HG02981 (cell line): ENCODE measurements around the gene C19orf38.
"Not testable (repeated sequence)": the region's sequence is repeated elsewhere in the genome, so short reads cannot be mapped to it uniquely, and the experiment has no call there.

Experiments
- ATAC-seq: cut with Tn5 transposase; IDR thresholded peaks from one replicate; pipeline ENCODE4 v1.9.1; 2021; ENCODE audit warnings: mild to moderate bottlenecking, moderate library complexity; ENCODE audit not compliant: unreplicated experiment

Gene C19orf38

DNA sequence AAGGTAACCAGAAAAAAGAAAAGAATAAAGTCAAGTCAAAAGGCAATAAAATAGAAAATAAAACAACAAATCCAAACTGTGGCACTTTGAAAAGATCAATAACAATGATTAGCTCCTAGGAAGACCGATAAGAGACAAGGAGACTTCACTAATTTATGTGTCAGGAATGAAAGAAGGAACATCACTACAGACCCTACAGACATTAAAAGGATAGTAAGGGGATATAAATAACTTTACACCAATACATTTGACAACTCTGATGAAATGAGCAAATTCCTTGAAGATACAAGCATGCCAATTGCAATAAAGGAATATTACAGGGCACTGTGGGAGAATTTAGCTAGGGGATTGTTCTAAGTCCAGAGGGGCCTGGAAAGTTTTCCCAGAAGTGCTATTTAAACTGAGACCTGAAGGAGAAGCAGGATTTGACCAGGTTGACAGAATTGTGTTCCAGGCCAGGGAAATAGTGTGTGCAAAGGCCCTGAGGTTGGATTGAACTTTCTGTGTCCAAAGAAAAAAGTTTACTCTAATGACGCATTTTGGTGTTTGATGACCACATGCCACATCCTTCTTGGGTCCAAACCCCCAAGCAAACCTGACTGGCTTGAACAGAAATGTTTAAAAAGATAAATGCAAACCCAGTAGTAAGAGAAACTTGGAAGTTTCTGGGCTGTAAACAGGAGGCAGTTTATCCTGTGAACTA, 1.6 kb upstream of the C19orf38 start:
- ATAC-seq: no peak

DNA sequence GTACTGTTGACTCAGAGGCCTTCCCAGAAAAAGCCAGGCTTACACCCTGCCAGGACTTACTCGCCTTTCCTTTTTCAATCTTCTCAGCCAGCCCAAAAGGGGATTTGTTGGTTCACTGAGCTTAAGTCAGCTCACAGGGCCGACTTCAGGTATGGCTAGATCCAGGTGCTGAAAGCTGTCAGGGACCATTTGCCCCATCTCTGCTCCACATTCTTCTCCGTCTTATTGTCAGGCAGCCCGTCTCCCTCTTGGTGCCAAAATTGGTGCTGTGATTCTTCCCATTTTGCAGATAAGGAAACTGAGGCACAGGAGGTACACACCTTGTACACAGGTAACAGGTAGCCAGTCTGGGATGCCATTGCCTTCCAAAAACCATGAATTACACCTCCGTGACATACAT, 2.4 kb downstream of the C19orf38 start:
- no peak for ATAC-seq

DNA sequence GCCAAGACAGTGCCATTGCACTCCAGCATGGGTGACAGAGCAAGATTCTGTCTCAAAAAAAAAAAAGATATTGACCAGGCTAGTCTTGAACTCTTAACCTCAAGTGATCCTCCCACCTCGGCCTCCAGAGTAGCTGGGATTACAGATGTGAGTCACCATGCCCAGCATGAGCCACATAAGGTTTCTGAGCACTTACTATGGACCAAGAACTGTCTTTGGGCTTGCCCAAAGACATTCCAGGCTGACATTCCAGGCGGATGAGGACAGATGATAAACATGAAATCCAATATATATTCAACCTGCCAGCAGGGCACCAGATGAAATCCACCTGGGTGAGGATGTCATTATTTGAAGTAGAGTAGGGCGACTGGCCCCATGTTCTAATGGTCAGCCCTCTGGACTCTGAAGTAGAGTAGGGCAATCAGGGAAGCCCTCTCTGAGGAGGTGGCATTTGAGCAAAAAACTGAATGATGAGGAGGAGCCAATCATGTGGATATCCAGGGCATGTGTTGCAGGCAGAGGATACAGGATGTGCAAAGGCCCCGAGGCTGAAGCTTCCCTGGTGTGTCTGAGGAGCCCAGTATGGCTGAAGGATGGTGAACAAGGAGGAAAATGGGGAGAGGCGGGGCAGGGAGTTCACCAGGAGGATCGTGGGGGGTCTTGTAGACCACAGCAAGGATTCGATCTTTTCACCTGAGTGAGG, 4.0 kb downstream of the C19orf38 start:
- no peak for ATAC-seq

DNA sequence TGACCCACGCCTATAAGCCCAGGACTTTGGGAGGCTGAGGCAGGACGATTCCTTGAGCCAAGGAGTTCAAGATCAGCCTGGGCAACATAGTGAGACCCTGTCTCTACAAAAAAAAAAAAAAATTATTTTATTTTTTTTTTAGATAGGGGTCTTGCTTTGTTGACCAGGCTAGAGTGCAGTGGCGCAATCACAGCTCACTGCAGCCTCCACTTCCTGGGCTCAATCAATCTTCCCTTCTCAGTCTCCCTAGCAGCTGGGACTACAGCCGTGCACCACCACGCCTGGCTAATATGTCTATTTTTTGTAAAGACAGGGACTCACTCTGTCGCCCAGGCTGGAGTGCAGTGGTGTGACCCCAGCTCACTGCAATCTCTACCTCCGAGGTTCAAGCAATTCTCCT, 4.7 kb downstream of the C19orf38 start:
- ATAC-seq: no peak

DNA sequence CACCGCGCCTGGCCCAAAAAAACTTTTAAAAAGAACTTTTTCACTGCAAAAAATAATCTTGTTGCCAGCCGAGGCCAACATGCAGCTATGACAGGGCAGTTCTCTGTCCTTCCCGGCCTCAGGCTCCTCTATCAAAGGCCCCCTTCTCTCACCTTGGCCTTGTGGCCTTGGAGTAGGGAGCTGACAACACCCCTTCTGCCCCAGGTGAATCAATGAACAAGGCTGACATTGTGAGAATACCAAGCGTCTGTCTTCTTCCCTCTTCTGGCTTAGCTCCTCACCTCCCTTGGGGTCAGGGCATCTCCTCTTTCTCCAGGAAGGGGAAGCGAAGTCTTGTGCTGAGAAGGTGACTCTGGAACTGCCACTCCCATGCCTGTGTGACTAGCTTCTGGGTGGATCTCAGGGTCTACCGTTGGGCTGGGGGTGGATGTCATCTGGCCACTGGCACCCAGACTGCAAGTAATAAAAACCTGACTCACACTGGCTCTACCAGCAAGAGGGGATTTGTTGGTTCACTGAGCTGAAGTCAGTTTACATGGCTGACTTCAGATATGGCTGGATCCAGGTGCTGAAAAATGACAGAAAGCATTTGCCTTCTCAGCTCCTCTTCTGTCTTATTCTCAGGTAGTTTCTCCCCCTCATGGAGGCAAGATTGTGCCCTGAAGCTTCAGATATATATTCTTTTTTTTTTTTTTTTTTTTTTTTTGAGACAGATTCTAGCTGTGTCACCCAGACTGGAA, 6.3 kb downstream of the C19orf38 start:
- ATAC-seq: no peak

DNA sequence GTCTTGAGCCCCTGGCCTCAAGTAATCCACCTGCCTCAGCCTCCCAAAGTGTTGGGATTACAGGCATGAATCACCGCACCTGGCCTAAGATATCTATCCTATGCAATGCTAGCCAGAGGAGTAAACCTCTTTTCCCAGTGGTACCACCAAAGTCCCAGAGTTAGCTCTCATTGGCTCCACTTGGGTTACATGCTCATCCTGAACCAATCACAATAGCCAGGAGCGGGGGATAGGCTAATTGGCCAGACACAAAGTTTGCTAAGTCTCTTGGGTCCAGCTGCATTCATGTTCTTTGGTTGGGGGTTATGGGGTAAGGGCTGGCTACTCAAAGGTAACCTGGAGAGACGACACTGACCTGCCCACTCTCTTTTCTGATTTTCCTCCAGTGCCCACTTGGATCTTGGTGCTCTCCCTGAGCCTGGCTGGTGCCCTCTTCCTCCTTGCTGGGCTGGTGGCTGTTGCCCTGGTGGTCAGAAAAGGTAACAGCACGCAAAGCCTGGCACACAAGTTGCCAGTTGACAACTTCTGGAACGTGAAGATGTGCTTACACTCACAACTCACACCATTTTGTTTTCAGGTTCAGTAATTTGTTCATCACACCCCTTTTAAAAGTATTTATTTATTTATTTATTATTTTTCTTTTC, 7.8 kb downstream of the C19orf38 start:
- no peak for ATAC-seq

DNA sequence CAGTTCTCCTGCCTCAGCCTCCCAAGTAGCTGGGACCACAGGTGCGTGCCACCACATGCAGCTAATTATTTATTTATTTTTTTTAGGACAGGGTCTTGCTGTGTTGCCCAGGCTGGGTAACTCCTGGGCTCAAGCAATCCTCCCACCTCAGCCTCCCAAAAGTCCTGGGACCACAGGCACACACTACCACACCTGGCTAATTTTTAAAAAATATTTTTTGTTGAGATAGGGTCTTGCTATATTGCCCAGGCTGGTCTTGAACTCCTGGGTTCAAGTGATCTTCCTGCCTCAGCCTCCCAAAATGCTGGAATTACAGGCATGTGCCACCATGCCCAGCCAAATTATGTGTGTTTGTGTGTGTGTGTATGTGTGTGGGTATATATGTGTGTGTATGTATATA, 8.7 kb downstream of the C19orf38 start:
- not testable (repeated sequence) for ATAC-seq

DNA sequence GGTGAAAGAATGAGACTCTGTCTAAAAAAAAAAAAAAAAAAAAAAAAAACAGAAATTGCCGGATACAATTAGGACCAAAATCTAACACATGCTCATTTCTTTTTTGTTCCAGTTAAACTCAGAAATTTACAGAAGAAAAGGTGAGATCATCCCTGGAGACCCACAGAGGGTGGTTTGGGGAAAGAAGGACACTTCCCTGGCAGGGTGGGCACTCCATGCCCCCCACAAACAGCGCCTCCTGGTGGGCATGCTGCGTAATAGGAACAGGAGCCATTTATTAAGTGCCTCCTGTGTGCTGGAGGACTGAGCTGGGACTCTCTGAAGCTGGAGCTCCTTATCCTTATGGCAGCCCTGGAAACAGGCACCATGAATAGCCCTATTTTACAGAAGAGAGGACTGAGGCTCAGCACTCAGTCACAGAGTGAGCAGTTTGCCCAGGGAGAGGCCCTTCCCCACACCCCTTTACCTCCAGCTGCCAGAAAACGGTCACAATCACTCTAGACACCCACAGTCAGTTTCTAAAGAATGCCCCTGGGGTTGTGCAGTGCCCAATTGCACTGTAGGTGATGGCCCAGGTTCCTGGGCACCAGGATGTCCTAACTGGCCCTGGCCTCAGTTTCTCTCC, 10.1 kb downstream of the C19orf38 start:
- ATAC-seq: no peak

DNA sequence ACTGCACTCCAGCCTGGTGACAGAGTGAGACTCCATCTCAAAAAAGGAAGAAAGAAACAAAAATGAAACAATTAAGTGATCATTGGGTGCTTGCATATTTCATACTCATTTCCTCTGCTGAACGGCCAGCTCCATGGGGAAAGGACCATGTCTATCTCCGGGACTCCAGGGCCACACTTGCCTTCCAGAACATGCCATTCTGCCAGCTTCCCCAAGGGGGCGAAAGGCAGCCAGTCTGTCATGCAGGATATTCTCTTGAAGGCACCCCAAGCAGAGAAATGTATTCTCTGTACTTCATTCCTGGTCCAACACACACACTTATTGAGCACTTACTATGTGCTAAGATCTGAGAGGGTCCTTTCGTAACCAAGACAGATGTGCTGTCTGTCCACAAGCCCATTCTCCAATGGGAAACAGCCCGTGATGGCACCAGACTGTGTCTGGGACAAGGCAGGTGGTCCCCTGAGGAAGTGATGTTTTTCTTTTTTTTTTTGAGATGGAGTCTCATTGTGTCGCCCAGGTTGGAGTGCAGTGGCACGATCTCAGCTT, 13.0 kb downstream of the C19orf38 start:
- no peak for ATAC-seq

DNA sequence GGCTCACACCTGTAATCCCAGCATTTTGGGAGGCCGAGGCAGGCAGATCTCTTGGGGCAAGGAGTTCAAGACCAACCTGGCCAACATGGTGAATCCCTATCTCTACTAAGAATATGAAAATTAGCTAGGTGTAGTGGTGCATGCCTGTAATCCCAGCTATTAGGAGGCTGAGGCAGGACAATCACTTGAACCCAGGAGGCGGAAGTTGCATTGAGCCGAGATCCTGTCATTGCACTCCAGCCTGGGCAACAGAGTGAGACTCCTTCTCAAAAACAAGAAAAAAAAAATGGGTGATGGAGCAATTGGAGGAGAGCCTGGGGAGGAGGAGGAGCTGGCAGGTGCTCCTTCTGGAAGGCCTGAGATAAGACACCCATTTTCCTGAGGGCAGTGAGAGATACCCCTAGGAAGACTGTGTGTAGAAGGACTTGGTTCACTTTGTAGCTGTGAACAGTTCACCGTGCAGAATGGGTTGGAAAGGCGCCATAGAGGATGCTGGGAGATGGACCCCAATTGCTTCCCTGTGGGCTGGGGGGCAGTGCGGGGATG, 14.4 kb downstream of the C19orf38 start:
- ATAC-seq: no peak

DNA sequence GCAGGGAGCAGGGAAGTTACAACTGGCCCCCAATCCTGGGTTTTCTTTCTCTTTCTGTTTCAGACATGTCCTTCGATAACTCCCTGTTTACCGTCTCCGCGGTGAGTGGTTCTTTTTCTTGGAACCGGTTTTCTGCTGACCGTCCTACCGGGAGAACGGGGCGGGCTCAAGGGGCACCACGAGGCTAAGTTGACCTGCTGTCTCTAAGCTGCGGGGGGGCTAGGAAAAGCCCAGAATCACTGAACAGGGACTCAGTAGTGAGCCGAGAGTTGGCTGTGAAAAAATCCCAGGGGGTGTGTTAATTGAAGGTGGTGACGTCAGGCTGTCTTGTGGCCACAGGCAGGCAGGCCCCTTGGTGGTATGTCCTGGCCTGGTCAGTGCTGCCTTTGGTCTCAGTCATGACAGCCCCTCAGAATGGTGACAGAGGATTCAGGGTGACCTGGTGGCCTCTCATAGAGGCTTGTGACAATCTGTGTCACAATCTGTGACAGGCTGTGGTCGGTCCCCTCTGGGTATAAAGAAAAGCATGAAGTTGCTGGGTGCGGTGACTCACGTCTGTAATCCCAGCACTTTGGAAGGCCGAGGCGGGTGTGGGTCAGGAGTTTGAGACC, 15.0 kb downstream of the C19orf38 start:
- no peak for ATAC-seq

DNA sequence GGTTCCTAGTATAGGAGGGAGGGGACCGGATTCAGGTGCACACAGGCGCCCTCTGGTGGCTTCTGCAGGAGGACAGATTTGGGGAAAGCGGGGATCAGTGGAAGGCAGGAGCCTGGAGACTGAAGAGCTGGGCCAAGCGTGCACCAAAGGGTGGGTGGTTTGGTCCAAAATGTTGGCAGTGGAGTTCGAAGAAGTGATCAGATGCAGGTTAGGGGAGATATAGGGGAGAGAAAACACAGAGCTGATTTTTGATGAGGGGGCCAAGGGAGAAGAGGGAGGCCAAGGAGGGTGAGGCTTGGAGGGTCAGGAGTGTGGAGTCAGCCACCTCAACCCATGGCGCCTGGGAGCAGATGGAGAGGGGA, 16.3 kb downstream of the C19orf38 start:
- ATAC-seq: no peak

DNA sequence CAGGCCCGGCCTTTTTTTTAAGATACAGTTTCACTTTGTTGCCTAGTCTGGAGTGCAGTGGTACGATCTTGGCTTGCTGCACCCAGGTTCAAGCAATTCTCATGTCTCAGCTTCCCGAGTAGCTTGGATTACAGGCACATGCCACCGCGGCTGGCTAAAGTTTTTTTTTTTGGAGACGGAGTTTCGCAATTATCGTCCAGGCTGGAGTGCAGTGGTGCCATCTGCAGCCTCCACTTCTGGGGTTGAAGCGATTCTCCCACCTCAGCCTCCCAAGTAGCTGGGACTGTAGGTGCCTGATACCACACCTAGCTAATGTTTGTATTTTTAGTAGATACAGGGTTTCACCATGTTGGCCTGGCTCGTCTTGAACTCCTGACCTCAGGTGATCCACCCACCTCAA, 18.3 kb downstream of the C19orf38 start:
- no peak for ATAC-seq

DNA sequence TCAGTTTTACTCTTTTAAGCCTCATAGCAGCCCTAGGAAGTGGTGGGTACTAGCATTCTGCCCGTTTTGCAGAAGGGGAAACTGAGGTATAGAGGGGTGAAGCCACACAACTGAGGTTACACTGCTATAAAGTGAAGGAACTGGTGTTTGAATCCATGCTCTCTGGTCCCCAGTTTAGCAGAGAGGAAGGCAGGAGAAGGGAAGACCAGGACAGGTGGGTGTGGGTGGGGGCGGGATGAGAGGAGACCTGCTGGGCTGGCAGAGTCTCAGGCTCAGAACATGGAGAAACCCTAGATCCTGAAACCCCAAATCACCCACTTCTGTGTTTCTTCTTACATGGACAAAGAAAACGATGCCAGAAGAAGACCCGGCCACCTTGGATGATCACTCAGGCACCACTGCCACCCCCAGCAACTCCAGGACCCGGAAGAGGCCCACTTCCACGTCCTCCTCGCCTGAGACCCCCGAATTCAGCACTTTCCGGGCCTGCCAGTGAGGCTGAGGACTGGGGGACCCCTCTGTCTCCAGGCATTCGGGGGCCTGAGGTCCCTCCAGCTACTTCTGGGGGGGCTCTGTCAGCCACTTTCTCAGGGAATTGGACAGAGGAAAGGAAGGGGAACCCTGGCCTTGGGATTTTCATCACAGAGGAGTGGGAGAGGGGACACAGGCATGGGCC, 20.8 kb downstream of the C19orf38 start:
- ATAC-seq: no peak

DNA sequence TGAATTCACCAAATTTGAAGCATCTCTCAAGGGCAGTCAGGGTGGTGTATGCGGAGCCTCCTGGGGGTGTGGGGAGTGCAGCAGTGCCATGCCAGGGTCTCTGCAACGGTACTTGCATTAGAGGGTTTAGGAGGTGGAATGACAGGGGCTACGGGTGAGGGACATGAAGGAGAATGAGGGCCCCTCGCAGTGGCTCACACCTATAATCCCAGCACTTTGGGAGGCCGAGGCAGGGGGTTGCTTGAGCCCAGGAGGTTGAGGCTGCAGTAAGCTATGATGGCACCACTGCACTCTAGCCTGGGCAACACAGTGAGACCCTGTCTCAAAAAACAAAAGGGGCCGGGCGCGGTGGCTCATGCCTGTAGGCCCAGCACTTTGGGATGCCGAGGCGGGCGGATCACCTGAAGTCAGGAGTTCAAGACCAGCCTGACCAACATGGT, 21.7 kb downstream of the C19orf38 start:
- ATAC-seq: not testable (repeated sequence)

DNA sequence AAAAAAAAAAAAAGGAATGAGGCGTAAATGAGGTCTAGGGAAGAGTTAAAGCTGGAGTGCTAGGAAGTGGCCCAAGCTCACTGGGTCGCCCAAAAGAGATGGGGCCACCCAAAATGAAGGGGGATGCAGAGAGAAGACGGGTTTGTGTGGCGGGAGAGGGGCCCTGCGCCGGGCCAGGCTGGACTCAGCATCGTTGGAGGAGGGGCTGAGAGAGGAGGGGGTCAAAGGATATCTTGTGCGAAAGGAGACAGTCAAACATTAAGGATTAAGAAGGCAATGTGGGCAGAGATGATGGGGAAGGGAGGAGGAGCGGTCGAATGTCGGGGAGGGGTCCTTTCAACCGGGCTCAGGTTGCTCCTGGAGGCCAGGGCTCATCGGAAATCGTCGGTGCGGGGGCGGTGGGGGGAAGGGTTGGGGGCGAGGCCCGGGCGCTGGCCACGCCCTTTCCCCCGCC, 22.3 kb downstream of the C19orf38 start:
- no peak for ATAC-seq

DNA sequence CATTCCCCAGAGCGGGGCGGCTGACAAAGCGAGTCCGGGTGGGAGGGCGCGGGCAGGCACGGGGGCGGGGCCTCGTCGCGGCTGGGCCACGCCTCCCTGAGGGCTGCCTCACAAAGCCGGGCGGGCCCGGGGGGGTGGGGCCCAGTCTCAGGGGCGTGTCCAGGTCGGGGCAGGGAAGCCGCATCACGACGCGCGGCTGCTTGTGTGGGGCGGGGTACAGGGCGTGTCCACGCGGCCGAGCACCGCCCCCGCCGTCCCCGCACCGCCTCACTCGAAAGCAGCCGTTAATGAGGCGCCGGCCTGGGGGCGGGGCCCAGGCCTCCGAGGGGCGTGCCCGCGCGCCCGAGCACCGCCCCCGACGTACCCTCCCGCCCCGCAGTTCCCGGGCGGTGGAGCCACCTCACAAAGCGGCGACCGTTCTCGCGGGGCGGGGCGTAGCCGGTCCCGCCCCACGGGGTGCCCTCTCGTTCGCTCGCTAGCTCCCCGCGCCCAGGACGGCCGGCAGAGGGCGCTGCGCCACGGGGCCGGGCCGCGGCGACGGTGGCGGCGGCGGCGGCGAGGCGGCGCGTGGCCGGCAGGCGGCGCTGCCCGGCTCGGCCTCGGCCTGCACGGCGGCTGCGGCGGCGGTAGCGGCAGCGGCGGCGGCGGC, 22.9 kb downstream of the C19orf38 start, which contains the start of gene CARM1:
TSS of gene CARM1 (plus strand) at position 599 of the 649 bp plus-strand sequence. CDS start 150 bp downstream, outside the sequence.
- ATAC-seq: peak; percentile 69

DNA sequence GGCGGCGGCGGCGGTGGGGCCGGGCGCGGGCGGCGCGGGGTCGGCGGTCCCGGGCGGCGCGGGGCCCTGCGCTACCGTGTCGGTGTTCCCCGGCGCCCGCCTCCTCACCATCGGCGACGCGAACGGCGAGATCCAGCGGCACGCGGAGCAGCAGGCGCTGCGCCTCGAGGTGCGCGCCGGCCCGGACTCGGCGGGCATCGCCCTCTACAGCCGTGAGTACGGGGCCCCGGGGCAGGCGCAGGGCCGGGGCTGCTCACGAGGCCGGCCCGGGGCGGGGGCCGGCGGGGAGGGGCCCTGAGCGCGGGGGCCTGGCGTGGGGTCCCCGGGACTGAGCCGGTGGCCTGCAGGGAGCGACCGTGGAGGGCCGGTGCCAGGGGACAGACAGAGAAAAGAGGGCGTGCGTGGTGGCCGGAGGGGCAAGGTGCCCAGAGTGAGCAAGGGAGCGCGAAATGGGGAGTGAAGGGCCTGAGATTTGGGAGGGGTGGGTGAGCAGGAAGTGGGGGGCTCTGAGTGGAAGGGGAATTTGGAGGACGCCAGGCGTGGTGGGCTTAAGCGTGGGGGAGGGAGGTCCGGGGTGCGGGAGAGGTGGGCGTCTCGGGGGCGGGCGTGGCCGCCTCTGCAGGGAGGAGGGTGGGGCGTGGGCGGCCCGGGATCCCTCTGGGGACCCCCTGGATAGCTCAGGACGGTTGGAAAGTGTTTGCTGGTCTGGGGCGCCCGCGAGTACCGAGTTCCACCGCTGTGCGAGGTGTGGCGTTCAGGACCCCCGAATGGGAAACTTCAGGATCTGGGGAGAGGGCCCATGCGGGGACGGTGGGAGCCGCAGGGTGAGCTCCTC, 23.7 kb downstream of the C19orf38 start:
- peak; percentile 7 for ATAC-seq
